Activated CD8-positive, alpha-beta memory T cell treated with anti-CD3 and anti-CD28 coated beads, Interleukin-2, amount 50 U/mL, for 48 hours (primary cell): ENCODE measurements around the gene NCDN.
A peak's percentile ranks its signal among the peaks of the same experiment; 100 is the strongest.
"Not testable (repeated sequence)": the region's sequence is repeated elsewhere in the genome, so short reads cannot be mapped to it uniquely, and the experiment has no call there.

Experiments
- DNase-seq: peaks from one replicate; pipeline ENCODE4 v3.0.0-alpha.2; 2020

NCDN gene

GRCh38 chr1:35572296-35572695 is 14.7 kb downstream of the NCDN start:
- no peak for DNase-seq

DNA sequence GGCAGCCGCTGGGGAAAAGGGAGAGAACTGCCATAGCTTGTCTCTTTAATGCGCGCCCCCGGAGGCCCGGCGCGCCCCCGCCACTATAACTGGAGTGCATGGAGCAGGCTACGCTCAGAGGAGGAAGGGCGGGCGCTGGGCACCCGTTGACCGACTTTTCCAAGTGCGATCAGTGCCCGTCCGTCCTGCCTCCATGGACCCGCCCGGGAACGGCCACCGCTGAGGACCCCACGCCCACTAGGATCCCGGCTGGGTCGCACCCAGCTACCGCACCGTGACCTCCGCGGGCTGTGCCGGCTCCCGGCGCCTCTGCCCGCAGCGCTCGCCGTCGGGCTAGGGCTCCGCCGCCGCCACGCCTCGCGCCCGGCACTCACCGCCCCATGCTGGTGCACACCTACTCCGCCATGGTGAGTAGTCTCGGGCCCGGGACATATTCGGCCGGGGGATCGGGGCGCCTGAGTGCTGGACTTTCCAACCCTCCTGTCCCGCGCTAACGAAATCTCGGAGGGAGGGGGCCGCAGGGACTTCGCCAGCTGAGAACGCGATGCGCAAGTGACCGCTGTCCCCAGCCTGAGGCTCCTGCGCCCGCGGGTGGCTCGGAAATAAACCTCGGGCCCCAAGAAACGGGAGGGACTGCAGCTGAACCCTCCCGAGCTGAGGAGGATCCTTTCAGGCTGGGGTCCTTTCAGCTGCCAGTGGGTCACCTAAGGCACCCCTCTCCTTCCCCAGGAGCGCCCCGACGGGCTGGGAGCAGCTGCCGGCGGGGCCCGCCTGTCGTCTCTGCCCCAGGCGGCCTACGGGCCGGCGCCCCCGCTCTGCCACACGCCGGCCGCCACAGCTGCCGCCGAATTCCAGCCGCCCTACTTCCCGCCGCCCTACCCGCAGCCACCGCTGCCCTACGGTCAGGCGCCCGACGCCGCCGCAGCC is 15.9 kb downstream of the NCDN start, which contains the start of gene TFAP2E:
TFAP2E (plus strand) TSS at position 117 of the 927 bp plus-strand sequence; CDS start at position 381, 264 bp downstream.
- DNase-seq: no peak

DNA sequence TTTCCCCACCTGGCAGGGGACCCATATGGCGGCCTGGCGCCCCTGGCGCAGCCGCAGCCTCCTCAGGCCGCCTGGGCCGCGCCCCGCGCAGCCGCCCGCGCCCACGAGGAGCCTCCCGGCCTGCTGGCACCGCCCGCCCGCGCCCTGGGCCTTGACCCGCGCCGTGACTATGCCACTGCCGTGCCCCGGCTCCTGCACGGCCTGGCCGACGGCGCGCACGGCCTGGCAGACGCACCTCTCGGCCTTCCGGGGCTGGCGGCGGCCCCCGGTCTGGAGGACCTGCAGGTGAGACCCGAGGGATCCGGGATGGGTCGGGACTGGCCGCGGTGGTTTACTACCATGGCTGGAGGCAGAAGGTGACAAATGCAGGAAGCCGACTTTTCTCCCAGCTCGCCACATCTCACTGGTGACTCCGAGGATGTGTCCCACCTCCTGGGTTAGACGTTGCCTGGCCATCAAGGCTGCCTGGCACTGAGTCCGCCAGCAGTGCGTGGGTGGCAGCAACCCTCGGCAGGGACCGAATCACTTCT is 16.6 kb downstream of the NCDN start:
- no peak for DNase-seq

DNA sequence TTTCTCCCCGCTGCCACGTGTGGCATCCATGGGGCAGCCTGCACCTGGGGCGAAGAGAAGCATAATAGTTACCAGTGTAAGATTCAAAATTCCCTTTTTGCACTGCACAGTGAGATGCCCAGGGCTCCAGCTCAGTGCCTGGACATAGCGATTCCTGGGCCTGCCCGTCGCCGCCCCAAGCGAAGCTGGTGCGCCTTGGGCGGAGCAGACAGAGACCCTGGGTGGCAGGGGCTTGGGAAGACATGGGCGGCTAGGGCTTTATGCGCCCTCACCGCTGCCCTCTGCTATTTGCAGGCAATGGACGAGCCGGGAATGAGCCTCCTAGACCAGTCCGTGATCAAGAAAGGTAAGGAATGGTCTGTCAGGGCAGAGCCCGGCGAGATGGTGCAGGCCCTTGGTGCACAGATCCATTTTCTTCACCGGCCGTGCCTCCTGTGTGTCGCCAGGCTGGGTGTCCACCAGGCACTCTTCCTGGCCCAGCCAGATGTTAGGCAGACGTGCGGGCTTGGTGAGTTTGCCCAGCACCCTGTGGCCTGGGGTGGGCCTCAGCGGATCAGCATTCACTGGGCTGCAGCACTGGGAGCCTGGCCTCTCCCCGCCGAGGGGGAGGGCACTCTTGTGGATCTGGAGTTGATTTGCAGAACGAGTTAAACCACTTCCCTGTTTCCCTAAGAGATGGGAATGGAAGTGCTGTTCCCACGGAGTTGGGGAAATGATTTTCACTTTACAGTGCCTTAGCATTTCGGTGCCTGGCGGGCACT is 17.2 kb downstream of the NCDN start:
- no peak for DNase-seq

- DNase-seq: no peak
Observed at GRCh38 chr1:35575416-35575958, 17.9 kb downstream of the NCDN start.

DNA sequence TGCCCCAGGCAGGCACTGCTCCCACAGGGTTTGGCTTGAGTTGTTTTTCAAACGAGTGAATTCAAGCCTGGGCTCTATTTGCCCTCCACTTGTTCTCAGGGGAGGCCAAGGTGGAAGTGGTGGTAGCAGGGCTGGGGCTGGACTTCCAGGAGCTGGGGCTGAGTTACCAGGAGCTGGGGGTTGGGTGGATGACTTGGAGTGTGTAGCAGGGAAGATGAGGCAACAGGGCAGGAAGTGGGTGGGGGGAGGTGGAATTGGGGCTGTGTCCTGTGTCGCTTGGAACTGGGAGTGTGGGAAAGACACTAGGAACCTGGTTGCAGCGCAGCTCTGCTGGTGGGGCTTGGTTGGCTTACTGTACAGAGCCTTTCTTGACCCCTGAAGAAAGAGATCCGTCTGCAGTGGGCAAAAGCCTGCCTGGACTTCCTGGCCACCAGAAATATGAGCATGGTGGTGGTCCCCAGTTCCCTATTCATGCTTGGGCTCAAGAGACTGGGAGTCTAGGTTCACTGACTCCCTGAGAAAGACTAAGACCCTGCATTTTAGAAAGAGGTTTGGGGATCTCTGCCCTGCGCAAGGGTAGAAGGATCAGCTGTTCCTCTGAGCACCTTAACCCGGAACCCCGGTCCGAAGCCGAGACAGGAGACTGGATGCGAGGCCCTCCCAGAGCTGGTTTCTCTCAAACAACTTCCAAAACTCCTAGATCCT is 18.6 kb downstream of the NCDN start:
- no peak for DNase-seq

DNA sequence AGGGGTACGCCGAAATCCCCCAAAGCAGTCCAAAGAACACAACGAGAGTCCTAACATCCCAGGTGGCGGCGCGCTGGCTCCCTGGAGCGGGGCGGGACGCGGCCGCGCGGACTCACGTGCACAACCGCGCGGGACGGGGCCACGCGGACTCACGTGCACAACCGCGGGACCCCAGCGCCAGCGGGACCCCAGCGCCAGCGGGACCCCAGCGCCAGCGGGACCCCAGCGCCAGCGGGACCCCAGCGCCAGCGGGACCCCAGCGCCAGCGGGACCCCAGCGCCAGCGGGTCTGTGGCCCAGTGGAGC is 19.1 kb downstream of the NCDN start:
- DNase-seq: not testable (repeated sequence)

DNA sequence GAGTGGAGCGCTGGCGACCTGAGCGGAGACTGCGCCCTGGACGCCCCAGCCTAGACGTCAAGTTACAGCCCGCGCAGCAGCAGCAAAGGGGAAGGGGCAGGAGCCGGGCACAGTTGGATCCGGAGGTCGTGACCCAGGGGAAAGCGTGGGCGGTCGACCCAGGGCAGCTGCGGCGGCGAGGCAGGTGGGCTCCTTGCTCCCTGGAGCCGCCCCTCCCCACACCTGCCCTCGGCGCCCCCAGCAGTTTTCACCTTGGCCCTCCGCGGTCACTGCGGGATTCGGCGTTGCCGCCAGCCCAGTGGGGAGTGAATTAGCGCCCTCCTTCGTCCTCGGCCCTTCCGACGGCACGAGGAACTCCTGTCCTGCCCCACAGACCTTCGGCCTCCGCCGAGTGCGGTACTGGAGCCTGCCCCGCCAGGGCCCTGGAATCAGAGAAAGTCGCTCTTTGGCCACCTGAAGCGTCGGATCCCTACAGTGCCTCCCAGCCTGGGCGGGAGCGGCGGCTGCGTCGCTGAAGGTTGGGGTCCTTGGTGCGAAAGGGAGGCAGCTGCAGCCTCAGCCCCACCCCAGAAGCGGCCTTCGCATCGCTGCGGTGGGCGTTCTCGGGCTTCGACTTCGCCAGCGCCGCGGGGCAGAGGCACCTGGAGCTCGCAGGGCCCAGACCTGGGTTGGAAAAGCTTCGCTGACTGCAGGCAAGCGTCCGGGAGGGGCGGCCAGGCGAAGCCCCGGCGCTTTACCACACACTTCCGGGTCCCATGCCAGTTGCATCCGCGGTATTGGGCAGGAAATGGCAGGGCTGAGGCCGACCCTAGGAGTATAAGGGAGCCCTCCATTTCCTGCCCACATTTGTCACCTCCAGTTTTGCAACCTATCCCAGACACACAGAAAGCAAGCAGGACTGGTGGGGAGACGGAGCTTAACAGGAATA is 19.7 kb downstream of the NCDN start:
- DNase-seq: peak; percentile 84

GRCh38 chr1:35580949-35581388 is 23.4 kb downstream of the NCDN start:
- DNase-seq: no peak

DNA sequence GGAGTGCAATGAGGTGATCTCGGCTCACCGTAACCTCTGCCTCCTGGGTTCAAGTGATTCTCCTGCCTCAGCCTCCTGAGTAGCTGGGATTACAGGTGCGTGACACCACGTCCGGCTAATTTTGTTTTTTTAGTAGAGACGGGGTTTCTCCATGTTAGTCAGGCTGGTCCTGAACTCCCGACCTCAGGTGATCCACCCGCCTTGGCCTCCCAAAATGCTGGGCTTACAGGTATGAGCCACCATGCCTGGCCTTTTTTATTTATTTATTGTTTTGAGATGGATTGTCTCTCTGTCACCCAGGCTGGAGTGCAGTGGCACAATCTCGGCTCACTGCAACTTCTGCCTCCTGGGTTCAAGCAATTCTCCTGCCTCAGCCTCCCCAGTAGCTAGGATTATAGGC is 24.0 kb downstream of the NCDN start:
- not testable (repeated sequence) for DNase-seq

DNA sequence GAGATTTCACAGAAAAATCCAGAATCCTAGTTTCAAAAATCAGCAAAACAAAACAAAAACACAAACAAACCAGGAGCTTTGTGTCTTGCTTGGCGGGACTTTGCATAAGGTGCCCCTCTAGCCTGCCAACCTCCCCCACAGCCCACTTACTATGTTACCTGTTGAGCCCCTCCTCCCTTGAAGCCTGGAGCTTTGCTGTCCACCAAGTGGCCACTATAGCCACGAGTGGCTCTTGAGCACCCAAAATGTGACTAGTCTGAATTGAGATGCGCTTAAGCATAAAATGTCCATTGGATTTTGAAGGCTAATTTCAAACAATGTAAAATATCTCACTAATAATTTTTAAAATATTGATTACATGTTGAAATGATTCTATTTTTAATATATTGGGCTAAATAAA is 27.7 kb downstream of the NCDN start:
- no peak for DNase-seq

- DNase-seq: not testable (repeated sequence)
Observed at GRCh38 chr1:35585805-35586204, 28.2 kb downstream of the NCDN start.

GRCh38 chr1:35586808-35587207 is 29.2 kb downstream of the NCDN start:
- DNase-seq: no peak

DNA sequence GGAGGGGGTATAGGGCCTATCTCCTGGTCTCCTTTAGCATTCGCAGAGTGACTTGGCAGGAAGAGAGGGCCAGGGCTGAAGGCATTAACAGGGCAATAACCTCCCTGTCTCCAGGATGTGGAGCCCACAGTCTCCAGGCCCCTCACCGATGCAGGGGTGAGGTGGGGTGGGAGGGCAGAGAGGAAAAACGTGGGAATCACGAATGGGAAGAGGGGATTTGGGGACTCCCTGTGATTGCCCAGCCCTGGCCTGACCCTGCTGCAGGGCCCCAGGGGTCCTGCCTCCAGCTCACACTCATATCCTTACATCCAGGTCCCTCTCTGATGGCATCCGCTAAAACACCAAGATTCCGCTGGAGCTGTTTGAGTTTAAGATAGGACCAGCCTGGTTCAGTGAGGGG is 30.1 kb downstream of the NCDN start:
- DNase-seq: peak; percentile 28

GRCh38 chr1:35588197-35588910 is 30.8 kb downstream of the NCDN start:
- peak; percentile 39 for DNase-seq

GRCh38 chr1:35589516-35590427 is 32.2 kb downstream of the NCDN start:
- peak; percentile 40 for DNase-seq

DNA sequence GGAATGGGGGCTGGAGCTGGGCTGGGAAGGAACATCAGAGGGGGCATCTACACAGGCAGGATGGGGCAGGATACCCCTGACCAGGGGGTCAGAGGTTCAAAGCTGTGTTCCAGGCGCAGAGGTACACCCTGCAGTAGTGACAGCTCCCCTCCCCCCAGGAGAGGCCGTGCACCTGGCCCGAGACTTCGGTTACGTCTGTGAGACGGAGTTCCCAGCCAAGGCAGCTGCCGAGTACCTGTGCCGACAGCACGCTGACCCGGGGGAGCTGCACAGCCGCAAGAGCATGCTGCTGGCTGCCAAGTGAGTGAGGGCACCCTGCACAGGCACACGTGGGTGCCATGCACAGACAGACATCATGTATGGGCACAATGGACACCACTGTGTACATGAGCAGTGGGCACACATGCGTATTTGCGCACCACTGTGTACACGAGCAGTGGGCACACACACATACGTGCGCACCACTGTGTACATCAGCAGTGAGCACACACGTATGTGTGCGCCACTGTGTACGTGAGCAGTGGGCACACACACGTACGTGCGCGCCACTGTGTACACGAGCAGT is 33.0 kb downstream of the NCDN start:
- peak; percentile 43 for DNase-seq

DNA sequence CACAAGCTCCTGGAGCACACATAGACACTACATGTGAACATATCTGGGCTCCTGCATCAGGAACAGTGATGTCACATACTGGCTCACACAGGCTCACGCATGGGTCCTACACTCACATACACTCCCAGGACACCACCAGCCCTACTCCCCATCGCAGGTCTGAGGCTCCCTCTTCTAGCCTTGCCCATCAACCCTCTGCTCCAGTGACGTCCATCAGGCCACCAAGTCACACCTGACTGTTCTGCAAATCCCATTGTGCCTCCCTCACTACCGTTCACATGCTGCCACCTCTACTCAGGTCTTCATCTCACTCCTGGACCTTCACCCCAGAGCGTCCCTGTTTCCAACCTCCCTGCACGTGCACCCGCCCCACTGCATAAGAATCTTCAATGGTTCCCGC is 33.6 kb downstream of the NCDN start:
- peak; percentile 23 for DNase-seq

DNA sequence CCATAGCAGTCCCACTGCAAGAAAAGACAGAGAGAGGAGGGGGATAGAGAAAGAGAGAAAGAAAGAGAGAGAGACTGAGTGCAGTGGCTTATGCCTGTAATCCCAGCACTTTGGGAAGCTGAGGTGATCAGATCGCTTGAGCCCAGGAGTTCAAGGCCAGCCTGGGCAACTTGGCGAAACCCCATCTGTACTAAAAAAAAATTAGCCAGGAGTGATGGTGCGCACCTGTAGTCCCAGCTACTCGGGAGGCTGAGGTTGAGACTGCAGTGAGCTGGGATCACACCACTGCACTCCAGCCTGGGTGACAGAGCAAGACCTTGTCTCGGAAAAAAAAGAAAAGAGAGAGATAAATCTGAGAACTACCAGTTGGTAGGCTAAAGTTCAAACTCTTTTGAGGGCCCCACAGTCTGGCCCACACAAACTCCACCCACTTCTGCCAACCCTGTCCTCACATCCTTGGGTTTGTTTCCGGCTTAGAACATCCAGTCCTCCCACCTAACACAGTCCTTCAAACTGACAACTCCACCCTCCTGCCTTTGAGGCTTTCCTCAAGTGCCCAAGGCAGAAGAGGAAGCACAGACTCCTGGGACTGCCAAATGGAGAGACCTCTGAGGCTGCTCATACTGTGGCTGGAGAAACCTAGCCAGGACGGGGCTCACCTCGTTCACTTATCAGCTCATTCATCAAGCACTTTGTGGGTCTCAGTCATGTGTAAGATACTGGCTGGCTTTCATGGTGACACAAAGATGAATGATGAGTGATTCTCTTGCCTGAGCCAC is 35.6 kb downstream of the NCDN start:
- DNase-seq: peak; percentile 50
